PC-9 (cell line): Measurements from ENCODE around the gene GPRIN3. TPM values are rescaled to one million over a fixed set of nuclear protein-coding genes. Genes with fewer than 3 reads are reported as not detected.

Experiments
- BruUV-seq: library from RNA; stranded (reverse); fragments of 400-500 nt; replicated peaks from 2 replicates; lab custom pipeline; 2021; lab: Mats Ljungman, UMichigan
- CTCF ChIA-PET: fragments of 300-600 bp; sonication (Branson Sonifier 250); formaldehyde crosslinking; loops from one replicate; lab custom pipeline; 2022; ENCODE audit warnings: antibody characterized with exemption; lab: Charles Lee
- POLR2A ChIA-PET: fragments of 300-600 bp; sonication (Branson Sonifier 250); formaldehyde crosslinking; loops from one replicate; lab custom pipeline; 2022; ENCODE audit warnings: antibody characterized with exemption; ENCODE audit not compliant: unreplicated experiment; lab: Charles Lee
- DNase-seq, 2 experiments: peaks; one replicate each; pipeline versions ENCODE4 v3.0.0 to v3.0.0-alpha.2; 2015 to 2022; ENCODE audit warnings: mixed read lengths in 1 of 2
- H2AFZ ChIP-seq: fragments of 200-600 bp; sonication (generic); 2 replicates; pipeline ENCODE4 v1.8.1; 2017; ENCODE audit warnings: antibody characterized with exemption
- H3F3A ChIP-seq: fragments of 200-600 bp; sonication (generic); 2 replicates; pipeline ENCODE4 v1.8.1; 2017; ENCODE audit warnings: antibody characterized with exemption, mild to moderate bottlenecking, low read depth; ENCODE audit not compliant: insufficient read depth
- H3K27ac ChIP-seq: fragments of 200-600 bp; sonication (generic); 2 replicates; pipeline ENCODE4 v1.6.1; 2016; ENCODE audit warnings: mixed run types
- H3K27me3 ChIP-seq: fragments of 200-600 bp; sonication (generic); 2 replicates; pipeline ENCODE4 v1.6.1; 2016; ENCODE audit warnings: low read depth, mixed run types; ENCODE audit not compliant: insufficient read depth
- H3K36me3 ChIP-seq: fragments of 200-600 bp; sonication (generic); 2 replicates; pipeline ENCODE4 v1.6.1; 2016; ENCODE audit warnings: low read depth, mixed run types
- H3K4me1 ChIP-seq: fragments of 200-600 bp; sonication (generic); replicated peaks from 2 replicates; pipeline ENCODE4 v1.6.1; 2016; ENCODE audit warnings: mixed run types; ENCODE audit not compliant: insufficient read depth
- H3K4me2 ChIP-seq: fragments of 200-600 bp; sonication (generic); 2 replicates; pipeline ENCODE4 v1.6.1; 2017; ENCODE audit warnings: mixed run types
- H3K4me3 ChIP-seq: fragments of 200-600 bp; sonication (generic); 2 replicates; pipeline ENCODE4 v1.6.1; 2016; ENCODE audit warnings: mixed run types
- H3K79me2 ChIP-seq: fragments of 200-600 bp; sonication (generic); 2 replicates; pipeline ENCODE4 v1.6.1; 2017; ENCODE audit warnings: low read depth, mixed run types
- H3K9me2 ChIP-seq: fragments of 200-600 bp; sonication (generic); 2 replicates; pipeline ENCODE4 v1.8.1; 2017; ENCODE audit warnings: mild to moderate bottlenecking; ENCODE audit not compliant: insufficient read depth
- H3K9me3 ChIP-seq: fragments of 200-600 bp; sonication (generic); 2 replicates; pipeline ENCODE4 v1.8.1; 2016; ENCODE audit warnings: low read depth; ENCODE audit not compliant: insufficient read depth
- H4K20me1 ChIP-seq: fragments of 200-600 bp; sonication (generic); 2 replicates; pipeline ENCODE4 v1.8.1; 2017; ENCODE audit not compliant: insufficient read depth
- CTCF ChIP-seq: fragments of 200-600 bp; sonication (generic); conservative IDR thresholded peaks from 2 replicates; pipeline ENCODE4 v1.6.1; 2017; ENCODE audit warnings: mixed run types, antibody characterized with exemption, mild to moderate bottlenecking, moderate library complexity
- EZH2 ChIP-seq: fragments of 200-600 bp; sonication (generic); IDR thresholded peaks from 2 replicates; pipeline ENCODE4 v1.8.0; 2017; ENCODE audit warnings: antibody characterized with exemption, low read depth
- intact Hi-C: fragments of 100-400 bp; cut with micrococcal nuclease; formaldehyde crosslinking; loops from one replicate; pipeline ENCODE4 v1.10.0; 2022; ENCODE audit not compliant: unreplicated experiment
- total RNA-seq: library from RNA; stranded (reverse); gene quantifications from 2 replicates; pipeline ENCODE4 v1.2.3, GENCODE V29; 2021

GPRIN3 gene
- total RNA-seq, 1 experiment from 2014 or later, result 0.02 TPM

DNA sequence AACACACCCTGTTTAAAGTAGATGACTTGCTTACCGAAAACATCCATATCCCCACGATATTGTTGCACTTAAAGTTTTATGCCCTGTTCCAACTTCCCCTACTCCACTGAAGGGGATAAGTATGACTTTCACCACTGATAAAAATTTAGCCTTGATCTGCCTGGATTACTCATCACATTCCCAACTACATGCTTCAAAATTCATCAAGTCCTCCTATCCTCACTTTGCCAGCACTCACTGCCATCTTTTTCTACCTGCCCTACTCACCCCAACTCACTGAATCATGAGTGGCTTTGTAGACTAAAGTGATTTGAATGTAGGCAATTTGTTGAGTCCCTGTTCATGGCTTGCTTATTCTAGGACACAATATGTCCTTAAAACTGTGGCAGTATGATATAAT, 12.2 kb upstream of the GPRIN3 start:
- Histone ChIP-seq H3K9me3 (no peaks in the 10 kb centered on the region), H4K20me1 (no peaks in the 10 kb centered on the region), H3K9me2 (no peaks in the 10 kb centered on the region; the same call in 1 of the 2 replicates), H3K79me2 (no peaks in the 10 kb centered on the region), H3K27ac (no peak overlapping the region), H3K27me3 (no peaks in the 10 kb centered on the region), H3K4me3 (no peak overlapping the region), H3K36me3 (no peaks in the 10 kb centered on the region), H3F3A (no peaks in the 10 kb centered on the region), H2AFZ (no peak overlapping the region), H3K4me2 (no peak overlapping the region), H3K4me1 (no peaks in the 10 kb centered on the region)
- no peak for DNase-seq
- TF ChIP-seq CTCF (no peak), EZH2 (no peak)
- CTCF ChIA-PET, result no interaction called here
- intact Hi-C loops, result no loop called here
- POLR2A ChIA-PET, result no interaction called here
- no TSS peak for BruUV-seq

DNA sequence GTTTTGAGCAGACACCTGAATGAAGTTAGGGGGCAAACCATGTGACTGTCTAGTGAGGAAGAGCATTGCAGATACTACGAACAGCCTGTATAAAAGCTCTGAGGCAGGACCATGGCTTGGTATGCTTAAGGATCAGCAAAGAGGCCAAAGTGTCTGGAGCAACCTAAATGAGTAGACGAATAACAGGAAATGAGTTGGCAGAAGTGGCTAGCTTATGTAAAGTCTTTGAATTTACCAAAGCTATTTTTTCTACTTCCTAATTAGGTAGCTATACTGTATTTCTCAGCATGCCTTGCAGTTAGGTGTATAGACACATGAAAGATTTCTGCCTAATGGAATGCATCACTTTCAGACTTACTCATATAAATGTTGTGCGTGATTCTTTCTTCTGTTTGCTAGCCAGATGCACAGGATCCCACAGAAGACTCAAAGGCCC, 9.3 kb upstream of the GPRIN3 start:
- Histone ChIP-seq H3K4me1 (no peaks in the 10 kb centered on the region), H3K9me3 (no peaks in the 10 kb centered on the region), H3K4me3 (no peak overlapping the region), H3K27ac (no peak overlapping the region), H3F3A (no peaks in the 10 kb centered on the region), H3K36me3 (no peaks in the 10 kb centered on the region), H2AFZ (no peak overlapping the region), H4K20me1 (no peaks in the 10 kb centered on the region), H3K4me2 (no peak overlapping the region), H3K79me2 (no peaks in the 10 kb centered on the region), H3K9me2 (no peaks in the 10 kb centered on the region), H3K27me3 (no peaks in the 10 kb centered on the region)
- ChIA-PET CTCF (no interaction called here), POLR2A (no interaction called here)
- BruUV-seq, result no TSS peak
- no peak for TF ChIP-seq CTCF
- TF ChIP-seq EZH2, result no peak
- intact Hi-C loops, result no loop called here
- DNase-seq, result no peak

- intact Hi-C loops, result no loop called here
- CTCF ChIA-PET, result no interaction called here
- Histone ChIP-seq H3K4me3 (no peak overlapping the region), H3K36me3 (no peaks in the 10 kb centered on the region), H3K79me2 (no peaks in the 10 kb centered on the region), H3K9me2 (no peaks in the 10 kb centered on the region), H3F3A (no peaks in the 10 kb centered on the region), H3K27me3 (no peaks in the 10 kb centered on the region), H3K4me1 (no peaks in the 10 kb centered on the region), H3K4me2 (no peak overlapping the region), H3K27ac (no peak overlapping the region), H2AFZ (no peak overlapping the region), H4K20me1 (no peaks in the 10 kb centered on the region), H3K9me3 (no peaks in the 10 kb centered on the region)
- DNase-seq, result no peak
- BruUV-seq, result no TSS peak
- TF ChIP-seq CTCF (no peak), EZH2 (no peak)
- POLR2A ChIA-PET, result no interaction called here
Measured at GRCh38 chr4:89316211-89316610, 8.6 kb upstream of the GPRIN3 start.
